Suppressor macrophage treated with lipopolysaccharide for 1 hour (primary cell): ENCODE results near the gene MEIS2.

ENCODE experiments used
- DNase-seq, 3 donors: peaks; one replicate each; pipeline ENCODE4 v3.0.0-alpha.2; 2020 to 2022

Gene MEIS2

GRCh38 chr15:36958606-36959005 is 141.7 kb downstream of the MEIS2 start:
- peak in 1 of 3 donors; percentile 14 for DNase-seq

- DNase-seq = peak in 1 of 3 donors; percentile 0
These were observed 145.9 kb downstream of the MEIS2 start for GRCh38 chr15:36954486-36954885.

DNA sequence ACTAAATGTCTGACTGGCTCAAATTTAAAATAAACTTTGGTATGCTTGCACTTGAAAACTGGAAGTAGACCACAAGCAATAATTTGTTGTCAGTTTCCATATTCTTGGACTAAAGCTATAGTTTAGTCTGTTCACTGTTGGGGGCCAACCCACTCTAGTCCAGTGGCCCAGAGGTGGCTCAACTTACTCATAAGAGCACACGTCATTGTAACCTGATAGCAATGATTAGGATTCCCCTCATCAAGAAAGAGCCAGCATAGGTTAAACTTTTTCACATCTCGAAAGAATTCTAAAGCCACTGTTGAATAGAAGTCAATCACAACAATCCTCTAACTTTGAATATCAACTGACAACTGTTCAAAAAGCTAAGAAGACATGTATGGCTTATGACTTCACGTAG is 147.0 kb downstream of the MEIS2 start:
- peak in 1 of 3 donors; percentile 13 for DNase-seq

DNA sequence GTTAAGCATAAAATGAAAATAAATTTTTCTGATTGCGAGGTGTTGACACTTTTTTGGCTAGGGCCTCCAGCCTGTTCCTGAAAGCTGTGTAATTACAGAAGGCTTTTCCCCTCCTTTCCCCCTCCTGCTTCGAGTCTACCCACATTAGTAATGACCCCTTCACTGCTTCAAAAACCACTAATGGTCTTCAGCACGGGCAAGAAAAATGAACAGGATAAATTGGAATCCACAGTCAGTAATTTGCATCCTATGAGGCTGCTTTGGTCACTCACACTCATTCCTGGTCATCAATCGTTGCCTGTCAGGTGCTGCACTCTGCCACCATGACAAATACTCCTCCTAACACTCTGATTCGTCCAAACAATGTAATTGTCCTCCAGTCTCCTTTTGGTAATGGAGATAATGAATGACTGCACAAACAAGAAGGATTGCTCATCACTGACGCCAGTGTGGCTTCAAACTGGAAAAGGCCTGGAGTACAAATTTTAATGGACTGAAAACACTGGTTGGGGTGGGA is 148.6 kb downstream of the MEIS2 start:
- no peak for DNase-seq

DNA sequence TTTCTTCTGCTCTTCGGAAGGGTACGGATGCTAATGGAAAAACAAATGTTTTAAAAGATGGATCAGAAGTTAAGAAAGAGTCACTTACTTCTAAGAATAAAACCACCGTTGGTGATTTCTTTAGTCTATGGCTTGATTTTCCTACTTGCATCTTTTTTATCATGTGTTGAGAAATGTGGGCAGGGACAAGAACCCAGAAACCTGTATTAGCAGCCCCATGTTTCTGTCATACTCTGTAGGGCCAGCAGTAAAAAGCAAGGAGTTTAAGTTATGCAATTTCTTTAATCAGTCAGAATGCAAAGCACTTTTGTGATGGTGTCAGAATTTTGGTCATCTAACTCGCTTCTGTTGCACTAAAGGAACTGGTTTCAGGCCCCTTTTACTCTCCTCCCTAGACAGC is 150.0 kb downstream of the MEIS2 start:
- no peak for DNase-seq

GRCh38 chr15:36948982-36949381 is 151.4 kb downstream of the MEIS2 start:
- DNase-seq = no peak

DNA sequence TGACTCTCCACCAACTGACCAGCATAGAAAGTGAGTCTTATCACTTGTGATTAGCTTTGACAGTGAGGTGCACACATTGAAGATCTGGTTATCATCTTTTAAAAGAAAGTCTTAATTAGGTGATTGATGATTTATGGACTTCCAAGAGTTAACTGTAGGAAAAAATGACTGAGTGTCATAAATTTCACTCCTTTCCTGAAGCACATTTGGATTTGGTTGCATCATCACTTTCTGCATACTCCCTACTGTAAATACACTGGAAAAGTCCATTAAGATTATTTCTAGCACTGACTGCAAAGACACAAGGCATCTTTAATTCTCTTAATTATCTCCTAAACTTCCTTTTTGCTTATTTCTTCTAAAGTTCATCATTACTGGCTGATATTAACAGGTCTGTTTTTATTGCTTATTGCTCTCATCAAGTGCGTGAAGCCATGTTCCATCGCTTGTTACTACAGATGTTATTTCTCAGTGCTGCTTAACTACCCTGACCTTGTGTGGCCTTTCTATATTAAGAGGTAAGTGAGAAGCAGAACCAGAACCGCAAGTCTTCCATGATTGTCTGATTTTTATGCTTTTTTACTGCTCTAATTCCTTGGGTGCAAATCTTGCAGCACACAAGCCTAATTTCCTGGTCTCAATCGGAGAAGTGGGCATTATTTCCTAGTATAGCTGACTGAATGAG is 153.2 kb downstream of the MEIS2 start:
- no peak for DNase-seq

DNA sequence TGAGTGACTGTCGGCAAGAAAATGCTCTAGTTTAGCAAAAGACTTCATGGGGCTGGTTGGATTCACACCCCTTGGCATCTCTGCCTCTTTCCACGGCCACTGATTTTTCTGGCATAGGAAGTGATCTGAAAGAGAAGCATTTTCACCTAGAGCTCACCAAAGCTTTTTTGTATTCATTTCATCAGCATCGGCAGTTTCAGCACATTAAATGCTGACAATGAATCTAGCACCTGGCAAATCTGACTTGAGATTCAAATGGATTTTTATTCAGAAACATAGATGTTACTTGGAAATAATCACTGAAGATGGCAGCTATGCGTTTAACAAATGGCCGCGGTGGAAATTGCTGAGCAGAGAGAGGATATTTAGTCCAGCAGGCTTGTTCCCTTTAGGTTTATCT is 155.9 kb downstream of the MEIS2 start:
- DNase-seq = no peak

DNA sequence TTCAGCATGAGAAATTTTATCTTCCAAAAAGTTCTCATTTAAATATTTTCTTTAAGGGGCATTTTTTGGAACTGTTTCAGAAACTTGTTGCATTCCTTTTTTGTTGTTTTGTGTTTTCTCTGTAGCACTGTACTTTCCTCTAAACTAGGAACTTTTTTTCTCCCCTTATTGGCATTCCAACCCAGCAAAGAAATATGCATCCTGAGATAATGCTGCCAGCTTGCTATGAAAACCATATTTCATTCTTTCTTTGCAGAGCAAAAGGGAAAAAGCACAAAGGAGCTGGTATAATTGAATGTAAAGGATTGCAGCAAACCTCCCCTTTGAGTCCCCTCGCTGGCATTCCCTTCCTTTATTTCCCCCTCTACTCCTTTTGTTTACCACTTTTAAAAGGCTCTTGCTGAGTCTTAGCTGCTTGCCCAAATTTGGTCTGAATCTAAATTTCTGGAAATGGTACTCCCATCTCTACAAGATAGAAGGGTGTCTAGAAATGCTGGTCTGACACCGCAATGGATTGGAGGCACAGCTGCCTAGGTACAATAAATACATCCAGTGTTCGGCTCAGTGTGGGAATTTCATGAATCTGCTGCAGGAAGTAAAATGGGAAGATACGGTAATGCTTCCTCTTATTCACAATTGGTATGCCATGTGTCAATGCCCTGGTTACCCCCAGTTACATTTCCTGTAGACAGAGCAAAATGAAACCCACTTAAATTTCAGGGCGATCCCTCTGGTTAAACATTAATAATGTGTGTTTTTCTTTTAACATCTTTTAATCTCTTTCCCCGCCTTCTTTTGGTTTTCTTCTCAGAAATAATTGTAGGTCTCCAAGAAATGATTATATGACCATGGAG is 156.6 kb downstream of the MEIS2 start:
- no peak for DNase-seq

GRCh38 chr15:36942248-36942827 is 158.0 kb downstream of the MEIS2 start:
- DNase-seq = no peak

DNA sequence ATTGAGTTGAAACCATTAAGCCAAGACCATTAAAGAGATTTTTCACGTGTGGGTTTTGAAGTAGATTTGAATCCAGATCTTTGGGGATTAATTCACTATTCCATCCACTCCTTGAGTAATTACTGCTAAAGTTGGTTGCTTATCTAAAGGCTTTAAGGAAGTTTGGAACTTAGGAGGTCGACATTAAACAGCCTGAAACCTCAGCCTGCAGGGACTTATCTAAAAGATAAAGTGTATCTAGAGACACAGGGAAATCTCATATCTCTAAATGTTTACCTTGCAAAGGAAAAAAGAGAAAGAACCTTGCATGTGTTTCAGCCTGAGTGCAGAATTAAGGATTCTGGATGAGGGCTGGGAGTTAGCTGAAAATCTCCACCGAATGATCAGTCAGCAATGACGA is 158.6 kb downstream of the MEIS2 start:
- no peak for DNase-seq

- DNase-seq = no peak
These were observed 159.6 kb downstream of the MEIS2 start for GRCh38 chr15:36940636-36941260.

DNA sequence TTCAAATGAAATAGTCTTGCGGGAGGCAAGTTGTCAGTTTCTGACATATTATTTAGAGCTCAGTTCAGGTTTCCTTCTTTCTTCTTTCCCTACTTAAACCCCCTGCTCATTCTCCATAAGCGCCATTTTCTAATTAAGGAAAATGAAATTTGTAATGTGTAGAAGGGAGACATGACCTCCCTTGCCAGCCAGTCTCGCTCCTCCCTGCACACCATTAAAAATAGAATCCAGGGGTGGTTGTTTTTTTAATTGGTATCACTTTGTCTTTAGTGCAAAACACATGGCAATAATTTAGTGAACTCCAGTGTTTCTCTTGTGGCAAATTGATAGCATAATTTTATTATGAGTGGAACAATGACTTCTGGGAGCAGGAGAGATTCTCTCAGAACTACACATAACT is 160.1 kb downstream of the MEIS2 start:
- no peak for DNase-seq

GRCh38 chr15:36938764-36939163 is 161.6 kb downstream of the MEIS2 start:
- DNase-seq = no peak

GRCh38 chr15:36938131-36938530 is 162.2 kb downstream of the MEIS2 start:
- no peak for DNase-seq

DNA sequence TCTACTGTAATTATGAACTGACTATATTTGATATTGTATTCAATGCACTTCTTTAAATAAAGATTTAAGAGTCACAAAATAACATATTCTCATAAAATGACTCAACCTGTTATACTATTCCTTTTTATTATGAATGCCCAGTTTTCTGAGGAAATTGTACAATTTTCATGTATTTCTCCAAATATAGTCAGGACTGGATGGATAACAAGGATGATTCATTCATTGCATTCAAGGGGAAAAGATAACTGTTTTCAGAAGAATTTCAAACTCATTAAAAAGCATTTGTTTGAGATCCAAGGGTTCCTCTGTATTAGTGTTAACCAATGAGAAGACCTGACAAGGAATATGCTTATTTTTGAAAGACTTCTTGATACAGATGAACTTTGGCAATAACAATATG is 163.7 kb downstream of the MEIS2 start:
- no peak for DNase-seq

DNA sequence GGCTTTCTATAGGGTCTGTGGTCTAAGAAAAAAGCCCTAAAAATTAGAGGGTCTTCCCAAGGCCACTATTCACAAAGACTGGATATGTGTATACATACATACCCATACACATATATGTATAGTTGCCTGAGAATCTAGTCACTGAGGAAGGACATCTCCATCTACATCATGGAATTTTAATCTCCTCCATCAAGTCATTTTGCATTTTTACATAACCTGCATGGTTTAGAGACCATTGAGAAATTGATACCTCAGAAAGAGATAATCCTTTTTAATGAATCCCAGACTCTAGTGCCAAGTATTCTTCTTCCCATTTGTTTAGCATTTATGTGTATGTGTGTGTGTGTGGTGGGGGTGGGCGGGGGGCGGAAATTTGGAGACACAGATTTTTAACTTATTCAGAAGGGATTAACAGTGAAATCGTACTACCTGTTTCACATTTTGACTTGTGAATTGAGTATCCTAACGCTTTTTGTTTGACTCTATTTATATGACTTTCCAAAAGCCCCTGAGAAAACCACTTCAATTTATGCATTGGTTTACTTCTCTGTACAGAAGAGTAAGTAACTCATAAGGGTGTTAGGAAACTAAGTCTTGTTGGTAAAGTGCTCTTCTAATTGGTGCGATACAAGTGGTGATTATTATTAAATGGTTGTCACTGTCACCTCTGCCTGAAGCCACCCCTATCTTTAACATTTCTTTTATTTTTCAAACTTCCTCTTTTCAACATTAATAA is 166.9 kb downstream of the MEIS2 start:
- DNase-seq = no peak

DNA sequence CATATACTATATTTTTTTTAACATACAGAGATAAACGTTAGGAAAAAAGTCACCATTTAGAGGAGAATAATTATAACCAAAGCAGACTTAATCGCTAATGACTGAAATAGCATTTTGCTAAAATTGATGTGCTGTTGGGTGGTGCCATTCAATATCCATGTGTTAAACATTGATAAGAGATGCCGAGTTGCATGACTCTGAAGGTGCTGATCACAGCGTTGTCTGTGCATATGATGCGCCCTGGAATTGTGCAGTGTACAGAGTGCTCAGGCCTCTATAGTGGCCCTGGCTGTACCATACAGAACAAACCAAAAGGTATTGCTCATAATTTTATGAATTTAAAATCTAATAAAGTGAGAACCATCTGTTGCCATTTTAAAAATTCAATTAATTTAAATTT is 168.3 kb downstream of the MEIS2 start:
- DNase-seq = no peak

- no peak for DNase-seq
These were observed 168.9 kb downstream of the MEIS2 start for GRCh38 chr15:36931434-36931833.

DNA sequence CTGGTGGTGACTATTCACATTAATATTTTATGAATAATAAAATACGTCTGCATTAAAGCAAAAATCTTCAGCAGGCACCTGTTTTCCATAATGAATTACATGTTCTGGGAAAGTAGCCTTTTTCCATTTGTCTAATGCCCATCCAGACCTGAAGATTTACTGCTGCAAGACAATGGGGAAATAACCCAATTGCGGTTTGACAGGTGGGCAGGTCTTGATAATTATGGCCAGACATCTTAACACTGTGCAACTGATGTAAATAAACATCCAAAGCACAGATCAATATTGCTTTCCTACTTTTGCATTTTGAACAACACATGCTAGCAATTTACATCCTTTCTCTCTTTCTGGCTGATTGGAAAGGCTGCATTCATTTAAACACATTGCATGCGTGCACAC is 173.9 kb downstream of the MEIS2 start:
- no peak for DNase-seq

- DNase-seq = no peak
These were observed 174.5 kb downstream of the MEIS2 start for GRCh38 chr15:36925653-36926426.

GRCh38 chr15:36925049-36925448 is 175.3 kb downstream of the MEIS2 start:
- no peak for DNase-seq
